PC-3 (cell line): Measurements from ENCODE around the gene OR2A5.

ENCODE experiments used
- EZH2 ChIP-seq: fragments of 300-600 bp; sonication (generic); IDR thresholded peaks from one replicate; pipeline ENCODE4 v1.6.1; 2017; ENCODE audit warnings: antibody characterized with exemption, mild to moderate bottlenecking, low read length; ENCODE audit not compliant: unreplicated experiment
- EZH2phosphoT487 ChIP-seq: fragments of 300-600 bp; sonication (generic); IDR thresholded peaks from 2 replicates; pipeline ENCODE4 v1.6.1; 2018; ENCODE audit warnings: mild to moderate bottlenecking, antibody characterized with exemption, low read length, borderline replicate concordance
- TF ChIP-seq, protein P1 (sequence below): fragments of 300-600 bp; sonication (generic); conservative IDR thresholded peaks from 2 replicates; pipeline ENCODE4 v1.5.1; 2017; ENCODE audit warnings: antibody characterized with exemption, low read depth, mild to moderate bottlenecking, low read length

DNA sequence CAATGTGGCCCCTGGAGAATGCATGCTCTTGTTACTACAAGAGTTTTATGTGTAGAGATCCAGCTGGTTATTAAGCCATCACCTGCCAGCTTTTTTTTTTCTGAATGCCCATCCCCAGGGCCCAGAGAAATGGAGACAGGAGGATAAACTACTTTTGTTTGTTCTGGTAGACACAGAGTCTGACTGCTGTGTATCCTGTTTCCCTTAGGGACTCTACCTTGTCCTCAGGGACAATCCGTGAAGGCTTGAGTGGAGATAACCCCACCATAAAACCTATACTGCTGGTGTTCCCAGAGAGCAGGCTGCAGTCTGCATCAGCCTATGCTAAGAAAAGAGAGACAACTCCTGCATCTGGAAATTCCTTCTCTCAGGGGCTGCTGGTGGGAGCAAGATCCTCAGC, at the start of gene OR2A5:
- TF ChIP-seq, protein P1, sequence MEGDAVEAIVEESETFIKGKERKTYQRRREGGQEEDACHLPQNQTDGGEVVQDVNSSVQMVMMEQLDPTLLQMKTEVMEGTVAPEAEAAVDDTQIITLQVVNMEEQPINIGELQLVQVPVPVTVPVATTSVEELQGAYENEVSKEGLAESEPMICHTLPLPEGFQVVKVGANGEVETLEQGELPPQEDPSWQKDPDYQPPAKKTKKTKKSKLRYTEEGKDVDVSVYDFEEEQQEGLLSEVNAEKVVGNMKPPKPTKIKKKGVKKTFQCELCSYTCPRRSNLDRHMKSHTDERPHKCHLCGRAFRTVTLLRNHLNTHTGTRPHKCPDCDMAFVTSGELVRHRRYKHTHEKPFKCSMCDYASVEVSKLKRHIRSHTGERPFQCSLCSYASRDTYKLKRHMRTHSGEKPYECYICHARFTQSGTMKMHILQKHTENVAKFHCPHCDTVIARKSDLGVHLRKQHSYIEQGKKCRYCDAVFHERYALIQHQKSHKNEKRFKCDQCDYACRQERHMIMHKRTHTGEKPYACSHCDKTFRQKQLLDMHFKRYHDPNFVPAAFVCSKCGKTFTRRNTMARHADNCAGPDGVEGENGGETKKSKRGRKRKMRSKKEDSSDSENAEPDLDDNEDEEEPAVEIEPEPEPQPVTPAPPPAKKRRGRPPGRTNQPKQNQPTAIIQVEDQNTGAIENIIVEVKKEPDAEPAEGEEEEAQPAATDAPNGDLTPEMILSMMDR: no peak
- TF ChIP-seq EZH2phosphoT487 (no peak), EZH2 (no peak)
